Embryonic facial prominence (tissue), 1 donor: ENCODE data around the gene HIPK4.
"Not testable (repeated sequence)": the region's sequence is repeated elsewhere in the genome, so short reads cannot be mapped to it uniquely, and the experiment has no call there.

Source experiments
- DNase-seq: peaks from one replicate; pipeline ENCODE4 v3.0.0-alpha.2; 2016; ENCODE audit errors: extremely low spot score

The HIPK4 gene

DNA sequence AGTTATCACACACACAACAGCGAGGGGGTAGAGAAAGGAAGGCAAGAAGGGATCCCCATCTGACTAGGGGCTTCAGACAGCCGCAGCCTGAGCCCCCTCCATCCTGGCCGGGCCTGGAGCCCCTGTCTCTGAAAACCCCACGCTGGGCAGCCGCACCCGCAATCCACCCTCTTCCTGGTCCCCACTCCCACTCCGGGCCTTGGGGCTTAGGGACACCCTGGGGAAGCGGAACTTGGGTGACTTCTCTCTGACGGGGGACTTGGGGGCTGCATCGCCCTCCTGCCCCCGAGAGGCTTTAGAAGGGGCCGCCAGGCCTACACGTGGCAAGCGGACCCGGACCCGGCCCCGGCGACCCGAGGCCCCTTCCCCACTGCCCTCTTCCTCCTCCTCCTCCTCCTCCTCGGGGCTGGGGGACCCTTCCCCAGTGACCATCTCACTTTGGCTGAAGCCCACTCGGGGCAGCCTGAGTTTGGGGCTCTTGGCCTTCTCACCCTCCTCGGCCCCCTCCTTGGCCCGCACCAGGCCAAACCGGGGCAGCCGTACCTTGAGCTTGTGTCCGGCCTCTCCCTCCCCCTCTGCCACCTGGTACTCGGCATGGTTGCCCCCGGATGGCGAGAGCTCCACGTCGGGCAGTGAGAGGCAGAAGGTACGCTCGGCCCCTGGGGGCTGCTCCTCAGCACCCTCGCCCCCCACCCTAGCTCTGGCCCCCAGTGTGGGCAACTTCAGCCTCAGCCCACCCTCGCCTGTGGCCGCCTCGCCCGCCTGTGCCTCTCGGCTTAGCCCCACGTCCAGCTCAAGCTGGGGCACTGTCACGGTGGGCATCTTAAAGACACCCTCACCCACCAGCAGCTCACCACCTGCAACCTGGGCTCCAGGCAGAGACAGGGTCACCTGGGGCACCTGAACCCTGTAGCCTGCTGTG lies 4.2 kb upstream of the HIPK4 start:
- no peak for DNase-seq

- no peak for DNase-seq
These were observed 3.0 kb upstream of the HIPK4 start for GRCh38 chr19:40392894-40393517.

DNA sequence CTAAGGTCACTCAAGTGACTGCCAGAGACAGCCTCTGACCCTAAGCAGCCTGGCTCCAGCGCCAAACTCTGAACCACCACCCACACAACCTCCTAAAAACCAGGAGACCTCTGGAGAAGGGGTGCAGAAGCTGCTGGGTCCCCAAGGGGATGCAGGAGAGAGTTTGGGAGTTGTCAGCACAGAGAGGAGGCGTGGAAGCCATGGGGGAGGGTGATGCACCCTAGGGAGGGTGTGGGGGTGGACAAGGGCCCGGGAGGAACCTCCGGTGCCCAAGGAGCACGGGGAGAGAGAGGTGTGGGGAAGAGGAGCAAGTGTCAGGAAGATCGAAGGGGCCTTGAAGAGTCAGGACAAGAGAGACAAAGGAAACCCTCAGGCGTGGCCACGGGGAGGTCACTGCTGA lies 2.1 kb upstream of the HIPK4 start:
- no peak for DNase-seq

DNA sequence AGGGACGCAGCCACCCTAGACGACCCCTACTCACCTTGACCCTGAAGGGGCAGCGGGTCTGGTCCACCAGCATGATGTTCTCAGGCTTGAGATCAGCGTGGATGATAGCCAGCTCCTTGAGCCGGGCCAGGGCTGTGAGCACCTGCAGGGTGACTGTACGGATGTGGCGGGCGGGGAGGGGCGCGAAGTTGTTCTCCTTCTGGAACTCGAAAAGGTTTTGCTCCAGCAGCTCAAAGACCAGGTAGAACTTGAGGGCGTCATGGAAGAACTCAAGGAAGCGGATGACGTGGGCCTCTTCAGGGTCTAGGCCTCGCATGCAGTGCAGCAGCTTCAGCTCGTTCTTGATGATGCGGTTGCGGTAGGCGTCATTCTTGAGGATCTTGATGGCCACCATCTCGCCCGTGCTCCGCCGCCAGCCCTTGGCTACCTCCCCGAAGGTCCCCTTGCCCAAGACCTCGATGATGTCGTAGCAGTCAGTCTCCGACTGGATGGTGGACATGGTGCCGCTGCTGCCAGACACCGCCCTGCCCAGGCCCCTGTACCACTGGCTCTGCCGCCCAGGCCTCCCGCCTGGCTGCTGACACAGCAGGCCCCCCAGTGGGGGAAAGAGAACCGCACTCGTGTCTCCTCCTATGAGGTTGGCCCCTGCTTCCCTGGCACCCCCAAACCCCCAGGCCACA lies 437 bp downstream of the HIPK4 start:
- no peak for DNase-seq

GRCh38 chr19:40388481-40388880 lies 1.5 kb downstream of the HIPK4 start:
- DNase-seq = no peak

DNA sequence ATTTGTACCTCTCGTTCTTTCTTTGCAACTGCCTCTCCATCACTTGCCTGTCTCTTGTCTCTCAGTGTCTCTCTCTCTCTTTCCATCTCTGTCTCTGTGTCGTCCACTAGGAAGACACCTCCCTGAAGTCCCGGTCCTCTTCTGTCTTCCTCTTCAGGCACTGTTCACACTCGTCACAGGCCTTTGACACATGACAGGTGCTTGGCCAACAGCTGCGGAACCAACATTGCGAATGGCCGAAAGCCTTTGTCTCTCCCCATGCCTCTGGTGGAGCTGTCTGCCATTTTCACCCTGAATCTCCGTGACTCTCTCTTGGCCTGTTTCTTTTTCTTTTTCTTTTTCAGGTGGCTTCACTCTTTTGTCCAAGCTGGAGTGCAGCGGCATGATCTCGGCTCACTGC lies 2.8 kb downstream of the HIPK4 start:
- no peak for DNase-seq

- no peak for DNase-seq
These were observed 6.2 kb downstream of the HIPK4 start for GRCh38 chr19:40383668-40384248.

- no peak for DNase-seq
These were observed 8.7 kb downstream of the HIPK4 start for GRCh38 chr19:40381321-40381720.

- no peak for DNase-seq
These were observed 9.6 kb downstream of the HIPK4 start for GRCh38 chr19:40380199-40381037.

DNA sequence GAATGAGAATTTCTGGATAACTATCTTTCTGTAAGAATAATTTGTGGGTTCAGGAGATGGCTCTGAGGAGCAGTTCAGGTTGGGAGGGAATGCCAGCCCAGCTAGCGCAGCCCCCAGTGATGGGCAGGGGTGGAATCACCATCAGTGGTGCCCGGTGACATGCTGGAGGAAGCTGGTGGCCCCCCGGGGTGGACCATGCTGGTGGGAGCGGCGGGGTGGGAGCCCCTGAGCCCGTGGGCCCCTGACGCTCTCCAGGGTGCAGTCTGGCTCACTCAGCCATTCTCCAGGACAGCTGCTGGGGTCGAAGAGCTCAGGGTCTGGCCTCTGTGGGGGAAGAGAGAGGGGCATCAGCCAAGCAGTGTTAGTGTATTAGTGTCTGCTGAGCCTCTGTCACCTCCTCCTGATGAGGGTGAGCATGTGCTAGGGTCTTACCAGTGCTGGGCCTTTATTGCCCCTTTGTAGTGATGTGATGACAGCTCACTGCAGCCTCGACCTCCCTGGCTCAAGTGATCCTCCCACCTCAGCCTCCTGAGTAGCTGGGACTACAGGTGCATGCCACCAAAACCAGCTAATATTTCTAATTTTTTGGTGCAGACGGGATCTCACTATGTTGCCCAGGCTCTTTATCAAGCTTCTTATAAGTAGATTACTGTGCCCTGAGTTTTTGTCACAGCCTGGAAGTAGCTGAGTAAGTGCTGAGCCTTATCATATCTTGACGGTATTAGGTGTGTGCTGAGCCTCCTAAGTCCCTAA lies 10.4 kb downstream of the HIPK4 start:
- no peak for DNase-seq

DNA sequence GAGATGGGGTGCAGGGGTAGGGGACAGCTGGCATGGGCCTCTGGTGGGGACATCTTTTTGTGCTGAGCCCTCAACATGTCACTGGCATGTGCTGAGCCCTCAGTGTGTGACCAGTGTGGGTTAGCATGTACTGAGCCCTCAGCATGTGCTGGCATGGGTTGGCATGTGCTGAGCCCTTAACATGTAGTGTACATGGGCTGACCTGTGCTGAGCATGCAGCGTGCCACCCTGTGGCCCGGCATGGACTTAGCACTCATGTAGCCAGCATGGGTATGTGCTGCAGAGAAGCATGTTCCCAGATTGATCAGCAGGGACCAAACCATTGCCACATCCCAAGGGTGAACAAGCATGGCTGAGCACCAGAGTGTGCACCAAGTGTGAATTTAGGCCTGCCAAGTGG lies 11.5 kb downstream of the HIPK4 start:
- no peak for DNase-seq

DNA sequence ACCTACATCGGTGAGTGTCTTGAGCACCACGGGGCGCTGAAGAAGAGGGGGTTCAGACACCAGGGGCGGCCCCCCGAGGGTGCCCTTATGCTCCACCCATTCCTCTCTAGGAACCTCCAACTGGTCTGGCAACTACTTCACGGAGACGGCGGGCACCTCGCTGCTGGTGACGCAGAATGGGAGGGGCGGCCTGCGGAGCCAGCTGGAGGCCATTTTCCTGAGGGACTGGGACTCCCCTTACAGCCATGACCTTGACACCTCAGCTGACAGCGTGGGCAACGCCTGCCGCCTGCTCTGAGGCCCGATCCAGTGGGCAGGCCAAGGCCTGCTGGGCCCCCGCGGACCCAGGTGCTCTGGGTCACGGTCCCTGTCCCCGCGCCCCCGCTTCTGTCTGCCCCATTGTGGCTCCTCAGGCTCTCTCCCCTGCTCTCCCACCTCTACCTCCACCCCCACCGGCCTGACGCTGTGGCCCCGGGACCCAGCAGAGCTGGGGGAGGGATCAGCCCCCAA lies 12.1 kb downstream of the HIPK4 start:
- no peak for DNase-seq

- DNase-seq = no peak
These were observed 13.6 kb downstream of the HIPK4 start for GRCh38 chr19:40376286-40376862.

DNA sequence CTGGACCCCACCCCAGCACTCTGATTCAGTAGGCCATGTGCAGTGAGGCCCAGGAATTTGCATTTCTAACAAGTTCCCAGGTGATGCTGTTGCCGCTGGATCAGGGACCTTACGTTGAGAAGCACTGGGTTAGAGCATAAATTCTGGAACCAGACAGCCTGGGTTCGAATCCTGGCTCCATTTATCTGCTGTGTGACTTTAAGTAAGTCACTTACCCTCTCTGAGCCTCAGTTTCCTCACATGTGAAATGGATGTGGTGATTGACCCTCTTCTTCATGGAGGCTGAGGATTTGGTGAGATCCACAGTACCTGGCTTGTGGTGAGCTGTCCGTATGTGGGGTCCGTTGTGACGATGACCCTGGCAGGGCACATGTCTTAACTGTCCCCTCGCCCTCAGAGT lies 15.9 kb downstream of the HIPK4 start:
- DNase-seq = no peak

DNA sequence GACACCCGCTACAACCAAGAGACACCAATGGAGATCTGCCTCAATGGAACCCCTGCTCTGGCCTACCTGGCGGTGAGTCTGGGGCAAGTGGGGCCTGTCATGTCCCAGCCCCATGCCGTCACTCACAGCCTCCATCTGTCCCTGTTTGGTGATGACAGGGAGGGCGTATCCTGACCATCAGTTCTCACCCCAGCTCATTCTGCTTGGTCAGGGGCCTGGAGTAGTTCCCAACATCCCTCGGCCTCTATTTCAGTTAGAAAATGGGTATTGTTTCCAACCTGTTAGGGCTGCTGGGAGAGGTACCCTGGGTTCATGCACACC lies 18.2 kb downstream of the HIPK4 start:
- DNase-seq = no peak

DNA sequence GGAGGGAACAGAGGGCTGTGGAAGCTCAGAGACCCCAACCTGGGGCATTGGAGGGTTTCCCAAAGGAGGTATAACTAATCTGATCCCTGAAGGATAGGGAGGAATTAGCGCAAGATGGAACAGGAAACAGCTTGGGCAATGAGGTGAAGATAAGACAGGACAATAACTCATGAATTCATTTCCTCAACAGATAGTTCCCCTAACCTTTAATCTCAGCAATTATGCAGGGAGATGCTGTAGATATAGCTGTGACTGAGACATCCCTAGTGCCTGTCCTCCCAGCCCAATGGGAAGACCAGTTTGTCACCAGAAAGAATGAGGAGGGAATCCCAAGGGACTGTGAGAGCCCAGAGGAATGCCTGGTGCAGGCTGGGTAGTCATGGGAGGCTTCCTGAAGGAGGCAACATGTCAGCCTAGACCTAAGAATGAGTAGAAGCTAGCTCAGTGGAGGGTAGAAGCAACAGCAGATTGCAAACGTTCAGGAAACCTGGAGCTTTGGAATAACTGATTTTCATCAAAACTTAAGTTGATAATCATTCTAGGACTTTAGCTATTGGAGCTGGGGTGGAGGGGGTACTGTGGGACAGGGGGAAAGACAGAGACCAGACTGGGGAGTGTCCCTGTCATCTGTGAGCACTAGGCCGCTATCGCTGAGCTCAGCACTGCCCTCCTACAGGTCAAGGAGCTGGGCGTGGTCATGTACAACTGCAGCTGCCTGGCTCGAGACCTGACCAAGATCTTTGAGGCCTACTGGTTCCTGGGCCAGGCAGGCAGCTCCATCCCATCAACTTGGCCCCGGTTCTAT lies 18.8 kb downstream of the HIPK4 start:
- DNase-seq = no peak

- DNase-seq = not testable (repeated sequence)
These were observed 19.7 kb downstream of the HIPK4 start for GRCh38 chr19:40370253-40370652.

- DNase-seq = no peak
These were observed 20.2 kb downstream of the HIPK4 start for GRCh38 chr19:40369797-40370196.
